Stimulated activated CD8-positive, alpha-beta memory T cell treated with anti-CD3 and anti-CD28 coated beads, Interleukin-4, amount 100 ng/mL, for 4 hours (primary cell): ENCODE measurements around the gene TACR2.
"Not testable (repeated sequence)": the region's sequence is repeated elsewhere in the genome, so short reads cannot be mapped to it uniquely, and the experiment has no call there.

Source experiments
- DNase-seq, 2 donors: peaks; one replicate each; pipeline ENCODE4 v3.0.0-alpha.2; 2020; ENCODE audit warnings: low read depth in 2 of 2, low spot score in 1 of 2

TACR2 gene

DNA sequence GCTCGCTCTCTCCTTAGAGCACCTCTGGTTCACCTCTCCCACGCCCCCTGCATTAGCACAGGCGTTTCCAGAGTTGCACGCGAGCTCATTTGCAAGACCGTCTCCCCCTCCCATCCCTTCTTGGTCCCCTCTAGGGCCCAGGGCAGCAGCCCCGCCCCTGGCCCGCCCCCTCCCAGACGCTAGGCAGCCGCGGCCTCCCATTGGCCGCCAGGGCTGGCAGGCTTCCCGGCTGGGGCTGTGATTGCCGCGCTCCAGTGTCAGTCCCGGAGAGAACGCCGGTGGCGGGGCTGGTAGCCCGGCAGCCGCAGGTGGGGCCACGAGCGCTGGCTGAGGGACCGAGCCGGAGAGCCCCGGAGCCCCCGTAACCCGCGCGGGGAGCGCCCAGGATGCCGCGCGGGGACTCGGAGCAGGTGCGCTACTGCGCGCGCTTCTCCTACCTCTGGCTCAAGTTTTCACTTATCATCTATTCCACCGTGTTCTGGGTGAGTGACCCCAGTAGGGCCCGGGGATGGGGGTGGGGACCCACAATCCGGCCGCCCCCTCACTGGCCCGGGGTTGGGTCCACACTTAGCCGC is 34.6 kb upstream of the TACR2 start, which contains the start of gene TSPAN15:
Gene TSPAN15 (plus strand): TSS at position 257 of the 575 bp plus-strand sequence. CDS start 130 bp downstream, at position 387.
- peak; percentile 28 to 49 for DNase-seq

- not testable (repeated sequence) for DNase-seq
Observed at GRCh38 chr10:69450395-69450794, 33.7 kb upstream of the TACR2 start.

GRCh38 chr10:69449841-69450240 is 33.1 kb upstream of the TACR2 start:
- peak in 1 of 2 donors; percentile 6 for DNase-seq

GRCh38 chr10:69446650-69447151 is 30.0 kb upstream of the TACR2 start:
- no peak for DNase-seq

GRCh38 chr10:69446229-69446628 is 29.5 kb upstream of the TACR2 start:
- no peak for DNase-seq

DNA sequence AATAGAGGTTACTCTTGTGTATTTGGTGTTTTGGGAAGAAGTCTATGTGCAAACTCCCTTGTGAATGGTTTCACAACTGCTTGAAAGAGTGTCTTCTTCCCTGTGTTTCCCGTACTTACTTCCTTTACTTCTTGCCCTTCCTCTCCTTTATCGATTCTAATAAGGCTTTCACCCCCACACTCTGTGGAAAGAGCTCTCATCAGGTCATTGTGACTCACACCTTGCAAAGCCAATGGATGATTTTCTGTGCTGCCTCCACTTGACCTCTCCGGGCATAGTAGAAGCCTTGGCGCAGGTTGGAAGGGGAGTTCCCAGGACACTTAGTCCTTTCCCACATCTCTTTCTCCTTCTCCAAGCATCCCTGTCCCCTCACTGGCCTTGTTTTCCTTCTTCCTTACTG is 28.3 kb upstream of the TACR2 start:
- no peak for DNase-seq

- no peak for DNase-seq
Observed at GRCh38 chr10:69443354-69443753, 26.6 kb upstream of the TACR2 start.

DNA sequence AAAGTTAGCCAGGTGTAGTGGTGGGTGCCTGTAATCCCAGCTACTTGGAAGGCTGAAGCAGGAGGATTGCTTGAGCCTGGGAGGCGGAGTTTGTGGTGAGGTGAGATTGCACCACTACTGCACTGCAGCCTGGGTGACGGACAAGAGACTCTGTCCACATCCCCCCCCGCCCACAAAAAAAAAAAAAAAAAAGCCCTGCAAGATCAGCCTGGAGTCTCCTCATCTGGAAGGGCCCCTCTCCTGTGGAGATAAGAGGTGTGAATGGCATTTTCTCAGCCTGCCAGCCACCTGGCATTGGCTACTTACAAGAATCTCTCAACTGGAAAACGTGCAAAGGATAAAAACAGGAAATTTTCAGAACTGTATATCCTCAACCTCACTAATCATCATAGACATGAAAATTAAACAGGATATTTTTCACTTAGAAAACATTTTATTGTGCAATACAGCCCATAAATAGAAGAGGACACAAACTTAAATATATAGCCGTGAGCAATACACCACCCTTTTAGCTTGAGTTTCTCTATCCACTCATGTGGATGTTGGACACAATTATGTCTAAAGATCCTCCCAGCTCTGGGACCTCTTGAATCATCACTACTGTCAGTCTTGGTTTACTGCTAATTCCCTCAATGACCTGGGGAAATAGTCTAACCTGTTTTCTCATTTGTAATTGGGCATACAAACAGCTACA is 23.2 kb upstream of the TACR2 start:
- no peak for DNase-seq

DNA sequence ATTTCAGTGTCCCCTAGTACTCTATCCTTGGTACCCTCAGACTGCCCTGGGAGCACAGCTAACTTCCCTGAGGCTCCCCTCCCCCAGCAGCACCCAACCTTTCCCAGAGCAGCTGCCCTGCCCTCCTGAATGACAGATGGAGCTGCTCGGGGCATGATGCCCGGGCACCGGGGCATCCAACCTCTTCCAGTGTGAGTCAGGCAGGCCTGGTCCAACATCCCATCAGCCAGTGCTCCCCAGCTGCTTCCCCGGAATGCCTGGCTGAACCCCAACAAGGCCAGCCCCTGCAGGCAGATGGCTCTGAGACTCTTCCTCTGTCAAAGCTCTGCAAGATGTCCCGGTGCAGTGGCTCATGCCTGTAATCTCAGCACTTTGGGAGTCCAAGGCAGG is 22.6 kb upstream of the TACR2 start:
- no peak for DNase-seq

DNA sequence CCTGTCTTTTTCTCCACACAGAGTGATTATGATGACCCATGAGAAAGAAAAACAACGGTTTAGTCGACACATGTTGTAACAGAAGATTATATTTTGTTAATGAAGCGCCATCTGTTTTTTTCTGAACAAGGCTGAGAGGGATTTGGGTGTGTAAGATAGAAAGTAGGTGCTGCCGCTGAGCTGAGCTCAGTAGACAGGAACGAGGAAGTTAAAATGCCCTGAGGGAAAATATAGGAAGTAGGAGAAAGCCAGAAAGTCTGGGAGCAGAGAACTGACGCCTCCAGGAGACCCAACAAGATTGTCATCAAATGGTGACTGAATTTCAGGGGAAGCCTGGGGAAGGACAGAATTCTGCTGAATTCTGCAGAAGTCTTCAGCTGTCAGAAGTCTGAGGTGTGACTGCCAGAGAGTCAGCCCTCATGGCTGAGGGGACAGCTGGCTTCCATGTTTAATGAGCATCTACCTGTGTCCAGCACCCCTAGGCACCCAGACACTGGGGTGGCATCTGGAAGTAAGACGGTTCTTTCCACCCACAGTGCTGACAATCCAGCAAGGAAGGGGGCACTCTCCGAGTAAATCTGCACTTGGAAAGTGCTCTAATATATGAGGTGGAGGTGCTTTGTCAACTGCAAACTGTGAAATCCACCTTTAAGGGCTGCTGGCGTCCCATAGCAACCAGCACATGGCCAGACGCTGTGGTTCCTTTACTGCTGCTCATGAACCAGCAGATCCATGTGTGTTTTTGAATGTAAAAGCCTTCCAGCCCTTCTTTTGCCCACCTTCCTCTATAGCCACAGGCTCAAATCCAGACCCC is 22.0 kb upstream of the TACR2 start:
- no peak for DNase-seq

GRCh38 chr10:69437321-69438259 is 20.9 kb upstream of the TACR2 start:
- DNase-seq = no peak

GRCh38 chr10:69435966-69436520 is 19.3 kb upstream of the TACR2 start:
- no peak for DNase-seq

DNA sequence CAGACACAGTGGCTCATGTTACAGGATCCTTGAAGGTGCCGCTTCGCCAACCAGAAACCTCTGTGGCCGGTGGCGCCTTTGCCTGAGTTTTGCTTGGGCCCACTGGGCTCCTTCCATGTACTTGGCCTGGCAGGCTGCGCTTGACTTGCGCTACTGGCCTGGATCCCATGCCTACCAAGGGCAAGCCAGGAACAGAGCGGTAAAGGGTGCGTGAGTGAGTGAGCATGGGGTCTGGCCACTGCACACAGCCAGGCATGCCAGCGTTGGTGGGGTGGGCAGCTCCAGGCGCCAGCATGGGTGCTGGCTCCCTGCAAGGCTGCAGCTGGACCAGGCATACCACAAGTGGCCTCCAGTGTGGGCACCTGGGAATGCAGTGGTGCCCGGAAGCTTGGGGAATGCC is 18.2 kb upstream of the TACR2 start:
- DNase-seq = no peak

DNA sequence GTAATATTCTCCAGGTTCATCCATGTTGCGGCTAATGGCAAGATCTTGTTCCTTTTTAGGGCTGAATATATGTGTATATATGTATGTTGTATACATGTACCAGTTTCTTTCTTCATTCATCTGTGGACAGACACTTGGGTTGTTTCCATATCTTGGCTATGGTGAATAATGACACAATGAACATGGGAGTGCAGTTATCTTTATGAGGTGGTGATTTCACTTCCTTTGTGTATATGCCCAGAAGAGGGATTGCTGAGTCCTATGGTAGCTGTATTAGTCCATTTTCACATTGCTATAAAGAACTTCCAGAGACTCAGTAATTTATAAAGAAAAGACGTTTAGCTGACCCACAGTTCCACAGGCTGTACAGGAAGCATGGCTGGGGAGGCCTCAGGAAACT is 17.5 kb upstream of the TACR2 start:
- DNase-seq = no peak

DNA sequence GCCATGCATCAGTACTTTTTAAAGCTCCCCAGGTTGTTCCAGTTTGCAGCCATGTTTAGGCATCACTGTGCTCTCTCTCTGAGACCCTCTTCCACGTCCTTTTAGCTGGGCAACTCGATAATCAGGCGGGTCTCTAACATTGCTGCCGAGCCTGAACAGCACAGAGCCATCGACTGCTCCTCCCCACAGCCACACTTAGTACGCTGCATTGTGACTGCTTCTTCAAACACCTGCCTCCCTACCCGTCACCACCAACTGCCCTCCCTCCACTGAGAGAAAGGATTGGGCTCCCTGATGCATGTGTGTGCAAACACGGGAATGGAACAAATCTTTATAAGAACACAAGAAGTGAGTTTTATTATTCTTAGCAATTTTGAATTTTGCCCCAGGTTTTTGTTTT is 11.4 kb upstream of the TACR2 start:
- DNase-seq = no peak

GRCh38 chr10:69426376-69426727 is 9.6 kb upstream of the TACR2 start:
- no peak for DNase-seq

- DNase-seq = no peak
Observed at GRCh38 chr10:69425511-69426298, 9.0 kb upstream of the TACR2 start.

DNA sequence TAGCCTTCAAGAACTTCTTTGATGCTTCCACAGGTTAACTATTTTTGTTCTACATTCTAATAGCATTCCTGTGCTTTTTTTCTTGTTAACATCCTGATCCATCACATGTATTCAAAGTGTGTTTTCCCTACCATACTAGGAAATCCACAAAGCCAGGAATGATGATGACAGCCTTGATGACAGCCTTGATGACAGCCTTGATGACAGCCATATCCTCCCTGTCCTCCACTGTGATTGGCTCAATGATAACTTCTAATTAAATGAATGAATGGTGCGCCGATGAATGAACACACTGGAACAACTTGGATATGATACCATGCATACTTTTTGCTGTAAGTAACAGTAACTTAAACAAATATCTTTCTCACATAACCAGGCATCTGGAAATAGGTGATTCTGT is 8.3 kb upstream of the TACR2 start:
- no peak for DNase-seq

DNA sequence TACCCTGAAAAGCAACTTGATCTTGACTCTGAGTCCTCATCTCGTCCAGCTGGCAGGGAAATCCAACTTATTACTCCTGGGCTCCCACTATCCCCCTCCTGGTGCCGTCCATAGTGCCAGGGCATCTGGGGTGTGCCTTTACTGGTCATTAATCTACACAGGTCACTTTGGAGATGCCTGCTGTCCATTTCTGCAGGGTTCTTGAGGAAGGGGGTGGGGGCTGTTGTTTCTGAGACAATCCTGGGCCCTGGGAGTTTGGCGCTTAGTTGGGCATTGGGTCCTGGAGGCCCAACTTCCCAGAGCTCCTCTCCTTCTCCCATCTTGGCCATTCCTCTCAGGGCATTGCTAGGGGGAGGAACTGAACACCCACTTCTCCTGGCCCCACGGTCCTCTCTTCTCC is 6.0 kb upstream of the TACR2 start:
- DNase-seq = no peak
